Liver (tissue), 9 donors: ENCODE data around the gene FMR1. TPM values are rescaled to one million over a fixed set of nuclear protein-coding genes. Genes with fewer than 3 reads are reported as not detected.

Experiments used
- DNase-seq: peaks from one replicate; pipeline ENCODE4 v3.0.0-alpha.2; 2017; ENCODE audit warnings: low spot score
- H3K27ac ChIP-seq, 2 donors: one replicate each; pipeline ENCODE4 v1.7.0; 2013; ENCODE audit warnings: inconsistent platforms in 2 of 2, low read length in 2 of 2, control low read depth in 1 of 2, low read depth in 1 of 2, mild to moderate bottlenecking in 1 of 2
- H3K27me3 ChIP-seq, 4 donors: one replicate each; pipeline versions ENCODE4 v1.6.1 to v1.7.0; 2013; ENCODE audit warnings: low read length in 3 of 4, inconsistent platforms in 1 of 4, mild to moderate bottlenecking in 1 of 4, moderate library complexity in 1 of 4; ENCODE audit not compliant: control insufficient read depth in 4 of 4, insufficient read depth in 4 of 4
- H3K36me3 ChIP-seq, 4 donors: one replicate each; pipeline versions ENCODE4 v1.6.1 to v1.7.0; 2013; ENCODE audit warnings: low read length in 3 of 4, mild to moderate bottlenecking in 3 of 4, low read depth in 1 of 4, moderate library complexity in 1 of 4; ENCODE audit not compliant: control insufficient read depth in 4 of 4, insufficient read depth in 3 of 4
- H3K4me1 ChIP-seq, 4 donors: one replicate each; pipeline versions ENCODE4 v1.6.1 to v1.7.0; 2013; ENCODE audit warnings: low read length in 3 of 4, mild to moderate bottlenecking in 3 of 4, moderate library complexity in 1 of 4; ENCODE audit not compliant: control insufficient read depth in 4 of 4, insufficient read depth in 4 of 4
- H3K4me3 ChIP-seq, 3 donors: one replicate each; pipeline versions ENCODE4 v1.6.1 to v1.7.0; 2013; ENCODE audit warnings: low read length in 3 of 3, control low read depth in 1 of 3, low read depth in 1 of 3, mild to moderate bottlenecking in 1 of 3
- H3K9ac ChIP-seq, 2 donors: one replicate each; pipeline ENCODE4 v1.7.0; 2013; ENCODE audit warnings: low read length in 2 of 2, mild to moderate bottlenecking in 2 of 2, moderate library complexity in 2 of 2, control low read depth in 1 of 2, low read depth in 1 of 2
- H3K9me3 ChIP-seq, 4 donors: one replicate each; pipeline versions ENCODE4 v1.6.1 to v1.7.0; 2013; ENCODE audit warnings: low read length in 3 of 4; ENCODE audit not compliant: control insufficient read depth in 4 of 4
- CTCF ChIP-seq: fragments of 150-350 bp; IDR thresholded peaks from 2 replicates; pipeline ENCODE4 v1.5.1; 2017; ENCODE audit warnings: improper control_type of control experiment, low read depth, low read length; ENCODE audit not compliant: missing input control
- EGR1 ChIP-seq, 2 donors: IDR thresholded peaks; 2 replicates each; pipeline ENCODE4 v1.6.1; 2016 to 2018; ENCODE audit warnings: antibody characterized with exemption in 2 of 2, low read depth in 2 of 2
- FOXA1 ChIP-seq: IDR thresholded peaks from 2 replicates; pipeline ENCODE4 v1.6.1; 2016; ENCODE audit warnings: antibody characterized with exemption
- GABPA ChIP-seq, 2 donors: IDR thresholded peaks in 1 of 2; conservative IDR thresholded peaks in 1 of 2; 2 replicates each; pipeline ENCODE4 v1.6.1; 2016; ENCODE audit warnings: antibody characterized with exemption in 2 of 2, mild to moderate bottlenecking in 1 of 2, moderate library complexity in 1 of 2
- HNF4A ChIP-seq, 2 donors: conservative IDR thresholded peaks; 2 replicates each; pipeline ENCODE4 v1.6.1; 2016; ENCODE audit warnings: antibody characterized with exemption in 2 of 2, mild to moderate bottlenecking in 2 of 2
- HNF4G ChIP-seq: IDR thresholded peaks from 2 replicates; pipeline ENCODE4 v1.6.1; 2016; ENCODE audit warnings: antibody characterized with exemption
- JUND ChIP-seq, 2 donors: IDR thresholded peaks; 2 replicates each; pipeline ENCODE4 v1.6.1; 2016; ENCODE audit warnings: antibody characterized with exemption in 2 of 2
- NR2F2 ChIP-seq: IDR thresholded peaks from 2 replicates; pipeline ENCODE4 v1.6.1; 2016; ENCODE audit warnings: antibody characterized with exemption
- RAD21 ChIP-seq, 2 donors: IDR thresholded peaks; 2 replicates each; pipeline ENCODE4 v1.6.1; 2016; ENCODE audit warnings: antibody characterized with exemption in 2 of 2, mild to moderate bottlenecking in 2 of 2
- REST ChIP-seq: IDR thresholded peaks from 2 replicates; pipeline ENCODE4 v1.6.1; 2016; ENCODE audit warnings: antibody characterized with exemption, mild to moderate bottlenecking
- RXRA ChIP-seq, 2 donors: IDR thresholded peaks; 2 replicates each; pipeline ENCODE4 v1.6.1; 2017 to 2018; ENCODE audit warnings: antibody characterized with exemption in 2 of 2, mild to moderate bottlenecking in 1 of 2
- SP1 ChIP-seq: IDR thresholded peaks from 2 replicates; pipeline ENCODE4 v1.6.1; 2018; ENCODE audit warnings: antibody characterized with exemption, mild to moderate bottlenecking
- TAF1 ChIP-seq: conservative IDR thresholded peaks from 2 replicates; pipeline ENCODE4 v1.6.1; 2016; ENCODE audit warnings: antibody characterized with exemption, mild to moderate bottlenecking
- YY1 ChIP-seq: IDR thresholded peaks from 2 replicates; pipeline ENCODE4 v1.6.1; 2016; ENCODE audit warnings: antibody characterized with exemption, mild to moderate bottlenecking
- ZBTB33 ChIP-seq: IDR thresholded peaks from 2 replicates; pipeline ENCODE4 v1.6.1; 2016; ENCODE audit warnings: antibody characterized with exemption
- WGBS: extraction: QIAGEN DNeasy Blood & Tissue Kit; methylation state at CpG from one replicate; pipeline ENCODE4 v1.1.7; 2013; 5-methylcytosine and 5-hydroxymethylcytosine counted together
- polyA plus RNA-seq, 2 donors: library from polyadenylated mRNA; stranded (reverse) in 1 of 2; unstranded in 1 of 2; fragments of 200-250 nt in 1 of 2; fragments of >200 nt in 1 of 2; fragmentation: Nextera tagmentation in 1 of 2; extraction: Ambion mirVana in 1 of 2; gene quantifications; one replicate each; pipeline versions ENCODE4 v1.2.1 to v1.2.3, GENCODE V29; 2013 to 2015
- total RNA-seq, 2 donors: library from RNA; depleted of rRNA; stranded (reverse); fragments of >200 nt; gene quantifications; one replicate each; pipeline ENCODE4 v1.2.3, GENCODE V29; 2014
- donor health status: healthy.
- donor health status: healthy.
- donor health status: healthy.
- donor health status: healthy.
- donor health status: healthy.

Gene FMR1
- total and polyA plus RNA-seq, 4 donors = 10.9 to 29.4 (median 16.8) TPM

GRCh38 chrX:147920161-147920666 lies 8.5 kb downstream of the FMR1 start:
- TF ChIP-seq TAF1 (no peak), HNF4A (conservative IDR thresholded peaks at IDR 0.05) (no peak), RAD21 (IDR thresholded peaks at IDR 0.05) (no peak), NR2F2 (no peak), ZBTB33 (no peak), HNF4G (no peak), RXRA (IDR thresholded peaks at IDR 0.05) (no peak), GABPA (IDR thresholded peaks at IDR 0.05 in 1 of 2, conservative IDR thresholded peaks at IDR 0.05 in 1 of 2) (no peak), FOXA1 (no peak), CTCF (no peak), YY1 (no peak), SP1 (no peak), REST (no peak), EGR1 (IDR thresholded peaks at IDR 0.05; ENCODE audit: low read depth in 2 of 2) (no peak)
- DNase-seq = no peak
- 84% methylated on average over 3 of the region's 3 CpGs for WGBS
- Histone ChIP-seq H3K4me1 (peaks cover 0 to 8% (median 6%) of the 10 kb centered on the region in 4 donors), H3K9me3 (no peaks in the 10 kb centered on the region), H3K9ac (no peak overlapping the region), H3K27me3 (no peaks in the 10 kb centered on the region), H3K36me3 (no peaks in the 10 kb centered on the region), H3K27ac (no peak overlapping the region), H3K4me3 (no peak overlapping the region)

- H3K4me3 ChIP-seq = no peak overlapping the region
- no peak overlapping the region for H3K9ac ChIP-seq
- H3K27me3 ChIP-seq = no peaks in the 10 kb centered on the region
- DNase-seq = no peak
- no peaks in the 10 kb centered on the region for H3K9me3 ChIP-seq
- no peak overlapping the region for H3K27ac ChIP-seq
- 29% methylated on average over 1 of the region's 1 CpG for WGBS
- peaks cover 0 to 4% (median 0%) of the 10 kb centered on the region in 4 donors for H3K4me1 ChIP-seq
- TF ChIP-seq FOXA1 (no peak), GABPA (IDR thresholded peaks at IDR 0.05 in 1 of 2, conservative IDR thresholded peaks at IDR 0.05 in 1 of 2) (no peak), ZBTB33 (no peak), RXRA (IDR thresholded peaks at IDR 0.05) (no peak), HNF4A (conservative IDR thresholded peaks at IDR 0.05) (no peak), CTCF (no peak), JUND (IDR thresholded peaks at IDR 0.05) (no peak), REST (no peak), HNF4G (no peak)
- H3K36me3 ChIP-seq = no peaks in the 10 kb centered on the region
Measured at GRCh38 chrX:147923605-147924004, 11.9 kb downstream of the FMR1 start.
